NCI-H2081 (cell line): ENCODE results near the gene SLC6A6.

Experiments
- DNase-seq, 2 experiments: peaks; one replicate each; lab custom pipeline; 2025; lab: John Stamatoyannopoulos, UW

SLC6A6 gene

GRCh38 chr3:14452740-14453710, 50.6 kb downstream of the SLC6A6 start:
- DNase-seq, result peak; percentile 87 to 98

- DNase-seq, result no peak
These were observed 51.7 kb downstream of the SLC6A6 start for GRCh38 chr3:14453876-14454638.

GRCh38 chr3:14454639-14455310, 52.4 kb downstream of the SLC6A6 start:
- DNase-seq, result no peak

GRCh38 chr3:14455571-14456317, 53.3 kb downstream of the SLC6A6 start:
- DNase-seq, result peak in 1 of 2 experiments; percentile 15

GRCh38 chr3:14456794-14457193, 54.4 kb downstream of the SLC6A6 start:
- DNase-seq, result no peak

GRCh38 chr3:14457481-14457880, 55.1 kb downstream of the SLC6A6 start:
- DNase-seq, result no peak

GRCh38 chr3:14457999-14458398, 55.6 kb downstream of the SLC6A6 start:
- no peak for DNase-seq

GRCh38 chr3:14458434-14459275, 56.2 kb downstream of the SLC6A6 start:
- DNase-seq, result no peak

GRCh38 chr3:14459384-14459783, 57.0 kb downstream of the SLC6A6 start:
- DNase-seq, result no peak

GRCh38 chr3:14459787-14460186, 57.4 kb downstream of the SLC6A6 start:
- no peak for DNase-seq

- DNase-seq, result no peak
These were observed 58.1 kb downstream of the SLC6A6 start for GRCh38 chr3:14460342-14461005.

- no peak for DNase-seq
These were observed 58.8 kb downstream of the SLC6A6 start for GRCh38 chr3:14461006-14461747.

GRCh38 chr3:14461748-14462324, 59.4 kb downstream of the SLC6A6 start:
- DNase-seq, result peak in 1 of 2 experiments; percentile 13

- no peak for DNase-seq
These were observed 60.3 kb downstream of the SLC6A6 start for GRCh38 chr3:14462738-14463137.

- no peak for DNase-seq
These were observed 61.1 kb downstream of the SLC6A6 start for GRCh38 chr3:14463330-14464140.

GRCh38 chr3:14464141-14464465, 61.7 kb downstream of the SLC6A6 start:
- DNase-seq, result no peak

GRCh38 chr3:14464521-14464920, 62.1 kb downstream of the SLC6A6 start:
- DNase-seq, result no peak

GRCh38 chr3:14465425-14465824, 63.0 kb downstream of the SLC6A6 start:
- no peak for DNase-seq
